OCI-LY7 (cell line): ENCODE measurements around the gene C4orf36. TPM values are rescaled to one million over a fixed set of nuclear protein-coding genes. Genes with fewer than 3 reads are reported as not detected.

Experiments
- BruUV-seq: library from RNA; stranded (reverse); fragments of 400-500 nt; replicated peaks from 2 replicates; lab custom pipeline; 2021; lab: Mats Ljungman, UMichigan
- CTCF ChIA-PET: fragments of 300-600 bp; sonication (Branson Sonifier 250); formaldehyde crosslinking; loops from one replicate; lab custom pipeline; 2022; ENCODE audit warnings: antibody characterized with exemption; ENCODE audit not compliant: unreplicated experiment; lab: Charles Lee
- POLR2A ChIA-PET: fragments of 300-600 bp; sonication (Branson Sonifier 250); formaldehyde crosslinking; loops from one replicate; lab custom pipeline; 2022; ENCODE audit warnings: antibody characterized with exemption; lab: Charles Lee
- DNase-seq: peaks from one replicate; pipeline ENCODE4 v3.0.0-alpha.2; 2015; ENCODE audit warnings: low spot score
- H2AFZ ChIP-seq: fragments of 200-600 bp; sonication (generic), shearing (Covaris generic); 2 replicates; pipeline ENCODE4 v1.6.1; 2014; ENCODE audit warnings: mild to moderate bottlenecking, antibody characterized with exemption, low read length, moderate library complexity
- H3K27ac ChIP-seq: fragments of 200-600 bp; sonication (generic); 2 replicates; pipeline ENCODE4 v1.5.1; 2014; ENCODE audit warnings: mixed run types, low read depth, mild to moderate bottlenecking, moderate library complexity, low read length, inconsistent platforms; ENCODE audit not compliant: poor library complexity, severe bottlenecking
- H3K36me3 ChIP-seq: fragments of 200-600 bp; sonication (generic); 2 replicates; pipeline ENCODE4 v1.6.1; 2014; ENCODE audit warnings: mild to moderate bottlenecking, antibody characterized with exemption, low read length, moderate library complexity, mixed read lengths; ENCODE audit not compliant: insufficient read depth
- H3K4me1 ChIP-seq: fragments of 200-600 bp; sonication (generic); 2 replicates; pipeline ENCODE4 v1.5.1; 2014; ENCODE audit warnings: mild to moderate bottlenecking, low read length; ENCODE audit not compliant: insufficient read depth, poor library complexity, severe bottlenecking
- H3K4me2 ChIP-seq: fragments of 200-600 bp; sonication (generic); 2 replicates; pipeline ENCODE4 v1.6.1; 2014; ENCODE audit warnings: mild to moderate bottlenecking, low read length
- H3K4me3 ChIP-seq: fragments of 200-600 bp; sonication (generic); 2 replicates; pipeline ENCODE4 v1.5.1; 2014; ENCODE audit warnings: mild to moderate bottlenecking, low read depth, low read length; ENCODE audit not compliant: poor library complexity, severe bottlenecking
- H3K79me2 ChIP-seq: fragments of 200-600 bp; sonication (generic); 2 replicates; pipeline ENCODE4 v1.6.1; 2016; ENCODE audit warnings: low read depth, mild to moderate bottlenecking, low read length, moderate library complexity, mixed read lengths; ENCODE audit not compliant: insufficient read depth
- H3K9me2 ChIP-seq: fragments of 200-600 bp; sonication (generic); 2 replicates; pipeline ENCODE4 v1.6.1; 2016; ENCODE audit warnings: mild to moderate bottlenecking, low read length, mixed read lengths; ENCODE audit not compliant: insufficient read depth
- H3K9me3 ChIP-seq: fragments of 200-600 bp; sonication (generic); 2 replicates; pipeline ENCODE4 v1.6.1; 2014; ENCODE audit warnings: mild to moderate bottlenecking, mixed run types, low read length, mixed read lengths
- H4K20me1 ChIP-seq: fragments of 200-600 bp; sonication (generic); 2 replicates; pipeline ENCODE4 v1.6.1; 2014; ENCODE audit warnings: mild to moderate bottlenecking, antibody characterized with exemption, low read length, moderate library complexity, mixed read lengths; ENCODE audit not compliant: insufficient read depth
- EZH2phosphoT487 ChIP-seq: fragments of 200-600 bp; sonication (generic); IDR thresholded peaks from 2 replicates; pipeline ENCODE4 v1.6.1; 2018; ENCODE audit warnings: low read depth, borderline replicate concordance, mild to moderate bottlenecking, mixed run types, antibody characterized with exemption, low read length, moderate library complexity, mixed read lengths
- intact Hi-C: fragments of 100-400 bp; cut with micrococcal nuclease; formaldehyde crosslinking; loops from one replicate; pipeline ENCODE4 v1.10.0; 2022; ENCODE audit not compliant: unreplicated experiment
- total RNA-seq, 2 experiments: library from RNA; depleted of rRNA in 1 of 2; stranded (reverse); fragments of >200 nt in 1 of 2; shearing (Covaris generic) in 1 of 2; gene quantifications; 2 replicates each; pipeline ENCODE4 v1.2.3, GENCODE V29; 2014 to 2022
- TF ChIP-seq, protein P1 (sequence below): fragments of 200-600 bp; sonication (generic); conservative IDR thresholded peaks from 2 replicates; pipeline ENCODE4 v1.5.1; 2014; ENCODE audit warnings: mild to moderate bottlenecking, antibody characterized with exemption, low read length, moderate library complexity, mixed read lengths

C4orf36 gene
- total RNA-seq, 2 experiments from 2014 or later: 1.4 TPM; not detected in 1

DNA sequence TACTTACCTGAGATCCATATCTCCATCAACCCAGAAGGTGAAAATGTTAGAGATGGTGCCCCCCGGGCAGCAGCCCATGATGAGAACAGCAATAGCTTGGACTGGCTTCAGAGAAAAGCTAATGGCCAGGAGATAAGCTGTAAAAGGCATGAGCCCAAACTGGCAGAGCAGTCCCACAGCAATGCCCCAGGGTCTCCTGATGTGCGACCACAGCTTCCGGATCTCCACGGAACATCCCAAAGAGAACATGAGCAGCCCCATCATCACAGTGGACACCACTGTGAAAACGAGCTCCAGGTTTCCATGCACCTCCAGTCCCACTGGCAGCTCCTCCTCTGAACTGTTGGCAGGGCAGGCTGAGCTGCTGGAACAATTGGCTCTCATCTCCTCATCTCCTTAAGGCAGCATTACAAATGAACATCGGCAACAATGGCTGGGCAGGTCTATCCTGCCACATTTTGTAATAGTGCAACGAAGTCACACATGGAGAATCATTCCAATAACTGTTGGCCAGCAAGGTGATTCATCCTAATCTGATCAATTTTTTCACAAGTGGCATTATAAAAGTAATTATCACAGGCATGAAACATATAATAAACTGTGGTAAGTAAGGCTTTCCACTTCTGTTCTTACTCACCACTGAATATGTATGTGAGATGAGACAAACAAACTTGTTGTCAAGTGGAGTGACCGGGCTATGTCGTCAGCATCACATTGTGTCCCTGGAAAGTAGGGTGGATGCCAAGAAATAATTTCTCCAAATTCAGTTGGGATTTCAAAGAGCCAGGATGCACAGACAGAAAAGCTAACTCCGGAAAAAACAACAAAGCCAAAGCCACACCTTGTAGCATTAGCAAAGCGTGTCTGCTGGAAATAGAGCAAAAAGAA is 43.2 kb downstream of the C4orf36 start, which contains the start of gene SLC10A6:
Gene SLC10A6, minus strand, starts transcription at position 653 of the 888 bp plus-strand sequence. Its CDS starts 269 bp downstream, at position 384.
- POLR2A ChIA-PET: interaction anchor here (0.5 to 0.6 kb wide), 3 partner anchors 235 to 573 kb away, joined by 5 to 9 read pairs (median 6); partner anchors contain the start of gene NUDT9
- Histone ChIP-seq H2AFZ (no peak within 1 kb of the TSS), H3K9me3 (no peaks in the 10 kb centered on the region), H3K9me2 (no peaks in the 10 kb centered on the region), H3K4me2 (no peak within 1 kb of the TSS), H3K4me1 (no peaks in the 10 kb centered on the region), H4K20me1 (no peaks in the 10 kb centered on the region), H3K4me3 (no peak within 1 kb of the TSS), H3K36me3 (no peaks in the 10 kb centered on the region), H3K27ac (no peak within 1 kb of the TSS), H3K79me2 (no peaks in the 10 kb centered on the region)
- TF ChIP-seq EZH2phosphoT487: no peak
- TF ChIP-seq, protein P1, sequence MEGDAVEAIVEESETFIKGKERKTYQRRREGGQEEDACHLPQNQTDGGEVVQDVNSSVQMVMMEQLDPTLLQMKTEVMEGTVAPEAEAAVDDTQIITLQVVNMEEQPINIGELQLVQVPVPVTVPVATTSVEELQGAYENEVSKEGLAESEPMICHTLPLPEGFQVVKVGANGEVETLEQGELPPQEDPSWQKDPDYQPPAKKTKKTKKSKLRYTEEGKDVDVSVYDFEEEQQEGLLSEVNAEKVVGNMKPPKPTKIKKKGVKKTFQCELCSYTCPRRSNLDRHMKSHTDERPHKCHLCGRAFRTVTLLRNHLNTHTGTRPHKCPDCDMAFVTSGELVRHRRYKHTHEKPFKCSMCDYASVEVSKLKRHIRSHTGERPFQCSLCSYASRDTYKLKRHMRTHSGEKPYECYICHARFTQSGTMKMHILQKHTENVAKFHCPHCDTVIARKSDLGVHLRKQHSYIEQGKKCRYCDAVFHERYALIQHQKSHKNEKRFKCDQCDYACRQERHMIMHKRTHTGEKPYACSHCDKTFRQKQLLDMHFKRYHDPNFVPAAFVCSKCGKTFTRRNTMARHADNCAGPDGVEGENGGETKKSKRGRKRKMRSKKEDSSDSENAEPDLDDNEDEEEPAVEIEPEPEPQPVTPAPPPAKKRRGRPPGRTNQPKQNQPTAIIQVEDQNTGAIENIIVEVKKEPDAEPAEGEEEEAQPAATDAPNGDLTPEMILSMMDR: no peak
- DNase-seq: no peak
- intact Hi-C loops: no loop called here
- BruUV-seq: no TSS peak
- CTCF ChIA-PET: no interaction called here

DNA sequence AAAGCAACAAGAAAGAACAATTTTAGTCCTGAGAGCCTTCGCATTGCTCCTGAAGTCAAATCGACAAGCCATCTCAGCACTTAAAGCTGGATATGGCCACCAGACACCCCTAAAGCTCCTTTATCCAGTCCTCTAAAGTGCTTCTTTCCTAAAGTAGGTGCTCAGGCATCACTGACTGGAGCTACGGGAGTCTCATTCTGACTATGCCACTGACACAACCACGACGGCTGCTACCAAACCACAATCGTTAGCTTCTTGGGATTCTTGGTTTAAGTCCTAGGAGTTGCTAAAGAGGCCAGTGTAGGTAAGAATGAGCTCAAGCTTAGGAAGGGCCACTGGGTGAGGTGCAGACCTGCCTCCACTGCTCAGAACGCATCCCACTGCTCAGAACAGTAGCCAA is 44.1 kb downstream of the C4orf36 start:
- intact Hi-C loops: no loop called here
- no peaks in the 10 kb centered on the region for H3K4me1 ChIP-seq
- CTCF ChIA-PET: no interaction called here
- H3K79me2 ChIP-seq: no peaks in the 10 kb centered on the region
- H3K9me3 ChIP-seq: no peaks in the 10 kb centered on the region
- H3K27ac ChIP-seq: no peak overlapping the region
- no peak overlapping the region for H2AFZ ChIP-seq
- TF ChIP-seq EZH2phosphoT487: no peak
- TF ChIP-seq, protein P1: no peak
- H3K36me3 ChIP-seq: no peaks in the 10 kb centered on the region
- H3K9me2 ChIP-seq: no peaks in the 10 kb centered on the region
- POLR2A ChIA-PET: no interaction called here
- no peak for DNase-seq
- H4K20me1 ChIP-seq: no peaks in the 10 kb centered on the region
- H3K4me2 ChIP-seq: no peak overlapping the region
- H3K4me3 ChIP-seq: no peak overlapping the region
- BruUV-seq: no TSS peak

DNA sequence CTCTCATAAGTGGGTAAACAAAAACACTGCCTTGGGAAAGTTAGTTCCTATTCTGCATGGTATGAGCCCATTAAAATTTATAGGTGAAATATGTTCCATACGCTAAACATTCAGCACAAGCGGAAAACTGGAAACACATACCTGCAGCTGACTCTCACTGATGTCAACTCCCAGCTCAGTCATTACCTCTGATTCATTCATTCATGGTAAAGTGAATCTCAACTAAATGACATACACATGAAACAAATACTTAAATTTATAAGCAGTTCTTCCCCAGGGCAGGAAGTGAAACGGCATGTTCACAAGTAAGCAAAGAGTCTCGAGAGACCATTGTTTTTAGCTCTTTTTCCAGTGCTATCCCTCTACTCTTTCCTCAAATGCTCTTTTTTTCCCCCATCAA is 44.7 kb downstream of the C4orf36 start:
- Histone ChIP-seq H3K9me3 (no peaks in the 10 kb centered on the region), H3K4me3 (no peak overlapping the region), H3K36me3 (no peaks in the 10 kb centered on the region), H4K20me1 (no peaks in the 10 kb centered on the region), H2AFZ (no peak overlapping the region), H3K79me2 (no peaks in the 10 kb centered on the region), H3K27ac (no peak overlapping the region), H3K4me1 (no peaks in the 10 kb centered on the region), H3K4me2 (no peak overlapping the region), H3K9me2 (no peaks in the 10 kb centered on the region)
- TF ChIP-seq, protein P1: no peak
- TF ChIP-seq EZH2phosphoT487: no peak
- no TSS peak for BruUV-seq
- no peak for DNase-seq
- CTCF ChIA-PET: no interaction called here
- POLR2A ChIA-PET: no interaction called here
- intact Hi-C loops: no loop called here
